ENCODE results near the gene VEGFA.

The VEGFA gene

DNA sequence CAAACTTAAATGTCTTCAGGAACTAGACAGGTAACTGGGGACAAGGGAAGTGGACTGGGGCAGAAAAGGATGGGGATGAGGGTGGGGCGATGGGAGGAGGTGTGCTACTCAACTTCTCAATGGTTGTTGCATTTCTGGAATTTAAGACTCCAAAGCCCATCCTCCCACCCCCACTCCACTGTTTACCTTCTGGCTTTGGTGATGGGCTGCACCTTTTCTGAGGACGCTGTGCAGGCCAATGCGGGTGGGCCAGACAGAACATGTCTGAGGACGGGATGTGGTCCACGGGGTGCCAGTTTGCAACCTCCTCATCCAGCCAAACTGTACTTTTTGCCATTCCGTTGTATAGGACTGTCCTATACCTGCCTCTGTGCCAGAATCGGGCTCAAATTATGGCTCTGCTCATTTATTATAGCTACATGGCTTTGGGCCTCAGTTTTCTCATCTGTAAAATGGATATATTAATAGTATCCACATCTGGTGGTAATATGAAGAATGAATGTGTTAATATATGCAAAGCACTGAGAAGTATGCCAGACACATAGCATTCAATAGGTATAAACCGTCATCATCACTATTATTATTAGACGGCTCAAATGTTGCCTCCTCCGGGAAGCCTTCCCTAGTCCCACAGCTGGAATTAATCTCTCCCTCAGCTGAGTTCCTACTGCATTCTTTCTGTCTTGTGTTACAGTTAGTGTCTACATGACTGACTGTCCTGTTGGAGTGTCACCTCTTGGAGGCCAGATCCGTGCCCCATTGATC lies 31.0 kb upstream of the VEGFA start:
- no peak for DNase-seq (ENCODE audit: low read depth)
- H3K4me3 ChIP-seq (ENCODE audit: control insufficient read depth, low read depth, low read length), result no peak overlapping the region
- TF ChIP-seq, protein P1, sequence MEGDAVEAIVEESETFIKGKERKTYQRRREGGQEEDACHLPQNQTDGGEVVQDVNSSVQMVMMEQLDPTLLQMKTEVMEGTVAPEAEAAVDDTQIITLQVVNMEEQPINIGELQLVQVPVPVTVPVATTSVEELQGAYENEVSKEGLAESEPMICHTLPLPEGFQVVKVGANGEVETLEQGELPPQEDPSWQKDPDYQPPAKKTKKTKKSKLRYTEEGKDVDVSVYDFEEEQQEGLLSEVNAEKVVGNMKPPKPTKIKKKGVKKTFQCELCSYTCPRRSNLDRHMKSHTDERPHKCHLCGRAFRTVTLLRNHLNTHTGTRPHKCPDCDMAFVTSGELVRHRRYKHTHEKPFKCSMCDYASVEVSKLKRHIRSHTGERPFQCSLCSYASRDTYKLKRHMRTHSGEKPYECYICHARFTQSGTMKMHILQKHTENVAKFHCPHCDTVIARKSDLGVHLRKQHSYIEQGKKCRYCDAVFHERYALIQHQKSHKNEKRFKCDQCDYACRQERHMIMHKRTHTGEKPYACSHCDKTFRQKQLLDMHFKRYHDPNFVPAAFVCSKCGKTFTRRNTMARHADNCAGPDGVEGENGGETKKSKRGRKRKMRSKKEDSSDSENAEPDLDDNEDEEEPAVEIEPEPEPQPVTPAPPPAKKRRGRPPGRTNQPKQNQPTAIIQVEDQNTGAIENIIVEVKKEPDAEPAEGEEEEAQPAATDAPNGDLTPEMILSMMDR (IDR thresholded peaks at IDR 0.05; ENCODE audit: control insufficient read depth, insufficient read depth, low read depth, low read length, missing control alignments), result no peak

DNA sequence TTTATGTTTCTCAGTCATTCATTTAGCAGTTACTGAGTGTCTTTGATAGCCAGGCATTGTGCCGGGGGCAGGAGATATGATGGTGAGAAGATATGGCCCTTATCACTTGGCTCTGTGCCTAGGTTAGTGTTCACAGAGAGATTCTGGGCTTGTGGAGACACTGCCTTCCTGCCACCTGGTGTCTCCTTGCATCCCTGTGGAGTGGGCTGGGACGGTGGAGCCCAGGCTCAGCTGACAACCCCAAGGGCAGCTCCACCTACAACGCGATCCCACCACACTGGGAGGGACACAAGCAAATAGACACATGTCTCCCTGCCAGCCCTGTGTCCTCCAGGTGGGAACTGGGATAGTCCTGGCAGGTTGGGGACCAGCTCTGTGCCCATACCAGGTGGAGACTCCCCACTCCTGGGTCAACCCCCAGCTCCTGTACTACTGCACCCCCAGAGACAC lies 30.3 kb upstream of the VEGFA start:
- no peak overlapping the region for H3K4me3 ChIP-seq (ENCODE audit: control insufficient read depth, low read depth, low read length)
- TF ChIP-seq, protein P1 (IDR thresholded peaks at IDR 0.05; ENCODE audit: control insufficient read depth, insufficient read depth, low read depth, low read length, missing control alignments), result no peak
- DNase-seq (ENCODE audit: low read depth), result no peak

DNA sequence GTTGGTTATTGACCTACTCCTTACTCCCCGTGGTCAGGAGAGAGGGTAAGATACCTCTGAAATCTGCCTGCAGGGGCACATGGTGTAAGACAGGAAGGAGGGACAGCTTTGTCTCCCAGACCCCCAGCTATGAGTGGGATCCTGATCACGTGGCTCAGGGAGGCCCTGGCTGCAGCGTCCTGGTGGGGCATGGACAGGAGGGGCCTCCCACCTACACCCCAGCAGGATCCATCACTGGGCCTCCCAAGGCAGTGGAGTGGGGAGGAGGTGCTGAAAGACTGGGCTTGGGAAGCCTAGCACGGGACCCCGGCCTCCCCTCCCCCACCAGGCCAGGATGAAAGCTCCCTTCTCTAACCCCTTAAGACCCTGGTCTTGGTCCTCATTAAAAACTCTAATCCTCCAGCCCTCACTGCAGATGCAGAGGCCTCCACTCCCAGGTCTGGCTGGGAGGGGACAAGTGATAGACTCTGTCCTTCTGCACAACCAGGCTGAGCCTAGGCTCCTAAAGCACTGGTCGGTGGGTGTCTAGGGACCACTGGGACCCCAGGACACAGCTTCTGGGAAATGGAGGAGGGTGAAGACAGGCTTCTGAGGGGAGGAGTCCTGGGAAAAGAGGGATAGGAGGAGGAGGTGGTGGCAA lies 29.6 kb upstream of the VEGFA start:
- TF ChIP-seq, protein P1 (IDR thresholded peaks at IDR 0.05; ENCODE audit: control insufficient read depth, insufficient read depth, low read depth, low read length, missing control alignments), result no peak
- H3K4me3 ChIP-seq (ENCODE audit: control insufficient read depth, low read depth, low read length), result no peak overlapping the region
- DNase-seq (ENCODE audit: low read depth), result no peak

DNA sequence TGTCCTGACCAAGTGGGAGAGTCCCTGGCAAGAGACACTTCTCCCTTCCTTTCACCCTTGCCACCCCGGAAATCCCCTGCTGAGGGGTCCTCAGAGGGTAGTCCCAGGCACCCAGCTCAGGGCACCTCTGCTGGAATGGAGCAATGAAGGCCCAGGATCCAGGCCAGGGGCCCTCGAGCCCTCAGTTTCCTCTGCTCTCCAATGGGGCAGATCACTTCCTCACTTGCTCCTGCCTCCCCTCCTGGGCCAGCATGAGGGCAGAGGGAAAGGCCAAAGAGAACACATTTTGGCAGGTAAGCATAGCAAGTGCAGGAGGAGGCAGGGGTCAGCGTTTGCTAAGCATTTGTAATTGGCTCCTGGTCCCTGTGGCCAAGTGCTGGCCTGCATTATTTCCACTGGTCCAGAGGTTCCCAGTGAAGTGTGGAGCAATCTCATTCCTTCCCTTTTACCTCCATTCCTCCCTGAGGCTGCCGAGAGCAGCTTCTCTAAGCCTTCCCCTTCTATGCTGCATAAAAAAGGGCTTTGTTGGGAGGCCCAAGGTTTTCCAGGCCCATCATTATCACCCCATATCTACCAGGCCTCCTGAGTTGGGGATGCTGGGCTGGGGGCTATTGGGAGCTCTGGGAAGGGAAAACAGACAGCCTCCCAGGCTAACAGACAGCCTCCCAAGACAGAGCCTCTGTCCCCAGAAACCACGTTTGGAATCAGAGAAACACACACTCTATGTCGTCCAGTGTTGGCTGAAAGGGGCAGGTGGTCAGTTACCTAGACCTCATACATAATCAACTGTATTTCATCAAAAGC lies 28.8 kb upstream of the VEGFA start:
- H3K4me3 ChIP-seq (ENCODE audit: control insufficient read depth, low read depth, low read length), result no peak overlapping the region
- DNase-seq (ENCODE audit: low read depth), result no peak
- TF ChIP-seq, protein P1 (IDR thresholded peaks at IDR 0.05; ENCODE audit: control insufficient read depth, insufficient read depth, low read depth, low read length, missing control alignments), result no peak

DNA sequence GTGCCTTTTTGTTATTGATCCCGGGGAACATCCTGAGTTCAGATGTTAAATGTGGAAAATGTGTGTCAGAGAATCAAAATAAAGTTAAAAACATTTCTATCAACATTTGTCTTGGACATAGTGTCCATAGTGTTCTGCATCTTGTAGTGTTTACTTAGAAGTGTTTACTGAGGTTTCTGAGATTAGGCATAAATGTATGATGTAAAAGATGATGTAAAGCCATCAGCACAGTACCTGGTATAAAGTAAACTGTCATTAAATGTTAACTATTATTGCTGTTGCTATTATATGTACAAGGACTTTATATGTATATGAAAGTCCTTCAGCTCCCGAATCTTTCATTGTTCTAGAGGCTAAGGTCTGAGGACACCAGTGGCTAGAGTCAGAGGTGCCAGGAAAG lies 28.2 kb upstream of the VEGFA start:
- DNase-seq (ENCODE audit: low read depth), result no peak
- TF ChIP-seq, protein P1 (IDR thresholded peaks at IDR 0.05; ENCODE audit: control insufficient read depth, insufficient read depth, low read depth, low read length, missing control alignments), result no peak
- no peak overlapping the region for H3K4me3 ChIP-seq (ENCODE audit: control insufficient read depth, low read depth, low read length)

DNA sequence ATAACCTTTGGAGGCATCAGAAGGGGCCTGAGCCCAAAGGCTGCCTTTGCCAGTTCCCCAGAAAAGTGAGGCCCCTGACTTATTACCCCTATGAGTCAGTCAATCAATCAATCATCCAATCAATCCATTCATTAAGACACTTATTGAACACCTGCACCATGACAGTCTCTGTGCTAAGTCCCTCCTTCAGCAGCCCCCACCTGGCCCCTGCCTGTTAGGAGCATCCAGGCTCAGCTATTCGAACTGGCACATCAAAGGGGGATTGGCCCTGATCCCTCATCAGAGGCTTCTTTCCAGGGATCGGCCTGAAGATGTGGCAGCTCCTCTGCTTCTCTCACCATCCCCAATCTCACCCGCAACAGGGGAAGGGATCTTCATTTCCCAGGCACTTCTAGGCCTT lies 27.7 kb upstream of the VEGFA start:
- TF ChIP-seq, protein P1 (IDR thresholded peaks at IDR 0.05; ENCODE audit: control insufficient read depth, insufficient read depth, low read depth, low read length, missing control alignments), result no peak
- no peak for DNase-seq (ENCODE audit: low read depth)
- H3K4me3 ChIP-seq (ENCODE audit: control insufficient read depth, low read depth, low read length), result no peak overlapping the region
